Hematopoietic multipotent progenitor cell (in vitro differentiated cells): ENCODE results near the gene PARP4. TPM values are rescaled to one million over a fixed set of nuclear protein-coding genes. Genes with fewer than 3 reads are reported as not detected.
"Not testable (repeated sequence)": the region's sequence is repeated elsewhere in the genome, so short reads cannot be mapped to it uniquely, and the experiment has no call there.

Experiments used
- DNase-seq, 3 donors: peaks; one replicate each; pipeline ENCODE4 v3.0.0-alpha.2; 2011 to 2015; ENCODE audit warnings: low read depth in 2 of 3, low spot score in 2 of 3
- total RNA-seq: library from RNA; depleted of rRNA; stranded (reverse); fragments of >200 nt; gene quantifications from one replicate; pipeline ENCODE4 v1.2.3, GENCODE V29; 2012

The PARP4 gene
- total RNA-seq, 1 donor: 54.1 TPM

GRCh38 chr13:24381541-24382265, 130.9 kb downstream of the PARP4 start:
- DNase-seq: no peak

DNA sequence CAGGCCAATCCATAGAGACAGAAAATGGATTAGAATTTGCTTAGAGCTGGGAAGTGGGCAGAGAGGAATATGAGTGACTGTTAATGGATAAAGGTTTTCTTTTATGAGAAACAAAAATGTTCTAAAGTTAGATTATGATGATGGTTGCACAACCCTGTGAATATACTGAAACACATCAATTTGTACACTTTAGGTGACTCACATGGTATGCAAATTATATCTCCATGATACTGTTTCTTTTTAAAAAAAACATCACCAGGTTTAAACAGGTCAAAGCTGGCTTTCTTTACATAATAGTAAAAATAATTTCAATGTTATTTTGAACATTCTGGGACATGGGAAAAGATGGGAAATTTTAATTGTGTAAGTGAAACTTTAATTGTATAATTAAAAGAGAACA, 131.7 kb downstream of the PARP4 start:
- DNase-seq: not testable (repeated sequence)

GRCh38 chr13:24380227-24380626, 132.4 kb downstream of the PARP4 start:
- DNase-seq: peak in 1 of 3 donors; percentile 26

- DNase-seq: not testable (repeated sequence)
Measured at GRCh38 chr13:24371273-24371672, 141.3 kb downstream of the PARP4 start.

Other genes with a start within 250 kb of the PARP4 start
- gene C1QTNF9, start 203.2 kb downstream of the PARP4 start, total RNA-seq: under 0.01 TPM
- under 0.01 TPM for gene ATP12A, start 167.6 kb upstream of the PARP4 start, total RNA-seq